Measurements from ENCODE around the gene PSD4. TPM values are rescaled to one million over a fixed set of nuclear protein-coding genes. Genes with fewer than 3 reads are reported as not detected.
"Not testable (repeated sequence)": the region's sequence is repeated elsewhere in the genome, so short reads cannot be mapped to it uniquely, and the experiment has no call there.

PSD4 gene
- total RNA-seq, 2 donors from 2014 or later: 2.4 to 4.5 TPM

GRCh38 chr2:113234721-113235346 is 61.1 kb downstream of the PSD4 start:
- no peaks in the 10 kb centered on the region for H3K9me3 ChIP-seq
- DNase-seq (ENCODE audit: low spot score): no peak
- peak overlapping the region; percentile 34 to 51 for H3K4me3 ChIP-seq
- H3K27me3 ChIP-seq: no peaks in the 10 kb centered on the region
- TF ChIP-seq CTCF (IDR thresholded peaks at IDR 0.05): no peak
- peak overlapping the region; percentile 58 to 68 for H3K27ac ChIP-seq
- H3K36me3 ChIP-seq: no peaks in the 10 kb centered on the region
- peaks cover 0 to 35% of the 10 kb centered on the region in 2 donors for H3K4me1 ChIP-seq

GRCh38 chr2:113235347-113236226 is 61.8 kb downstream of the PSD4 start:
- H3K4me3 ChIP-seq: peak overlapping the region; percentile 34 to 51
- peak overlapping the region; percentile 58 to 68 for H3K27ac ChIP-seq
- H3K36me3 ChIP-seq; DNase-seq (ENCODE audit: low spot score); H3K27me3 ChIP-seq; H3K9me3 ChIP-seq: not testable (repeated sequence)
- H3K4me1 ChIP-seq: peaks cover 0 to 39% of the 10 kb centered on the region in 2 donors

- H3K27me3 ChIP-seq: no peaks in the 10 kb centered on the region
These were observed 62.8 kb downstream of the PSD4 start for GRCh38 chr2:113236367-113237159.

GRCh38 chr2:113237604-113238160 is 63.9 kb downstream of the PSD4 start:
- Histone ChIP-seq H3K27me3 (no peaks in the 10 kb centered on the region), H3K36me3 (no peaks in the 10 kb centered on the region), H3K9me3 (no peaks in the 10 kb centered on the region), H3K27ac (peak overlapping the region; percentile 3 to 68), H3K4me1 (peaks cover 0 to 38% of the 10 kb centered on the region in 2 donors), H3K4me3 (no peak overlapping the region)
- DNase-seq (ENCODE audit: low spot score): no peak
- TF ChIP-seq CTCF (IDR thresholded peaks at IDR 0.05): no peak

More at GRCh38 chr2:113236367-113237159, 62.8 kb downstream of the PSD4 start:
- DNase-seq (ENCODE audit: low spot score): no peak
- H3K27ac ChIP-seq: peak overlapping the region; percentile 3 to 68
- peak overlapping the region in 1 of 2 donors; percentile 51 for H3K4me3 ChIP-seq
- TF ChIP-seq CTCF (IDR thresholded peaks at IDR 0.05): no peak
- no peaks in the 10 kb centered on the region for H3K36me3 ChIP-seq
- H3K4me1 ChIP-seq: peaks cover 0 to 39% of the 10 kb centered on the region in 2 donors
- no peaks in the 10 kb centered on the region for H3K9me3 ChIP-seq

- no peaks in the 10 kb centered on the region for H3K9me3 ChIP-seq
- H3K36me3 ChIP-seq: no peaks in the 10 kb centered on the region
- H3K27me3 ChIP-seq: no peaks in the 10 kb centered on the region
- H3K4me1 ChIP-seq: peaks cover 0 to 33% of the 10 kb centered on the region in 2 donors
- H3K4me3 ChIP-seq: no peak overlapping the region
- no peak for TF ChIP-seq CTCF (IDR thresholded peaks at IDR 0.05)
- H3K27ac ChIP-seq: peak overlapping the region; percentile 83 to 85
- DNase-seq (ENCODE audit: low spot score): no peak
These were observed 65.4 kb downstream of the PSD4 start for GRCh38 chr2:113238871-113239839.

Measured in right atrium auricular region (tissue), 2 donors.